Body of pancreas (tissue), 4 donors: ENCODE results near the gene LY6G5C. TPM values are rescaled to one million over a fixed set of nuclear protein-coding genes. Genes with fewer than 3 reads are reported as not detected.

ENCODE experiments used
- ATAC-seq: fragments of 150-250 bp; one replicate; pipeline ENCODE4 v1.9.1; 2016
- DNase-seq, 4 donors: peaks; one replicate each; pipeline ENCODE4 v3.0.0-alpha.2; 2019
- H3K27ac ChIP-seq, 4 donors: fragments of 200-600 bp; sonication (generic); 1 replicate in 3 of 4; 2 replicates in 1 of 4; pipeline versions ENCODE4 v1.5.1 to v1.6.1; 2016 to 2019; ENCODE audit warnings: mild to moderate bottlenecking in 1 of 4, mixed read lengths in 1 of 4, moderate library complexity in 1 of 4
- H3K27me3 ChIP-seq, 2 donors: fragments of 200-600 bp; sonication (generic); one replicate each; pipeline ENCODE4 v1.6.0; 2016; ENCODE audit warnings: mild to moderate bottlenecking in 1 of 2
- H3K36me3 ChIP-seq, 2 donors: fragments of 200-600 bp; sonication (generic); replicated peaks in 1 of 2; 2 replicates each; pipeline ENCODE4 v1.5.1; 2016; ENCODE audit warnings: low read depth in 2 of 2; ENCODE audit not compliant: insufficient read depth in 1 of 2
- H3K4me1 ChIP-seq: fragments of 200-600 bp; sonication (generic); one replicate; pipeline ENCODE4 v1.6.0; 2016
- H3K4me3 ChIP-seq, 2 donors: fragments of 200-600 bp; sonication (generic); 1 replicate in 1 of 2; 2 replicates in 1 of 2; pipeline ENCODE4 v1.5.1; 2016 to 2019
- H3K9me3 ChIP-seq, 3 donors: fragments of 200-600 bp; sonication (generic); 1 replicate in 2 of 3; 2 replicates in 1 of 3; pipeline ENCODE4 v1.5.1; 2016
- CTCF ChIP-seq, 7 experiments: fragments of 450-650 bp in 4 of 7; fragments of 200-600 bp in 3 of 7; sonication (generic) in 3 of 7; IDR thresholded peaks; one replicate each; pipeline ENCODE4 v1.5.1; 2016 to 2019; ENCODE audit warnings: antibody characterized with exemption in 7 of 7
- POLR2A ChIP-seq, 3 donors: fragments of 450-650 bp; IDR thresholded peaks; one replicate each; pipeline ENCODE4 v1.6.1; 2016; ENCODE audit warnings: antibody characterized with exemption in 3 of 3, mild to moderate bottlenecking in 2 of 3
- WGBS, 2 donors: methylation state at CpG; one replicate each; pipeline ENCODE4 v1.1.5; 2017; 5-methylcytosine and 5-hydroxymethylcytosine counted together
- intact Hi-C: fragments of 100-400 bp; cut with DNase I; formaldehyde crosslinking; loops from one replicate; pipeline ENCODE4 v1.15.1; 2023
- total RNA-seq, 2 donors: library from RNA; depleted of rRNA; stranded (reverse); fragments of >200 nt; gene quantifications; one replicate each; pipeline ENCODE4 v1.1.0, GENCODE V29; 2016

Gene LY6G5C
- total RNA-seq, 2 donors from 2014 or later = 4.4 TPM; not detected in 1

GRCh38 chr6:31723245-31723979 is 42.5 kb upstream of the LY6G5C start, which contains the start of gene MPIG6B:
Gene MPIG6B, plus strand, starts transcription at chr6:31723373. Its CDS starts 11 bp downstream, at chr6:31723384.
- no peak for ATAC-seq
- intact Hi-C loops = no loop called here
- no peak for TF ChIP-seq CTCF (IDR thresholded peaks at IDR 0.05)
- no peak for TF ChIP-seq POLR2A (IDR thresholded peaks at IDR 0.05)
- Histone ChIP-seq H3K36me3 (no peaks in the 10 kb centered on the region), H3K9me3 (no peaks in the 10 kb centered on the region), H3K27me3 (no peaks in the 10 kb centered on the region), H3K27ac (no peak within 1 kb of the TSS), H3K4me3 (no peak within 1 kb of the TSS), H3K4me1 (peaks cover 11% of the 10 kb centered on the region)
- WGBS, 2 donors = 71 to 76% methylated on average over 30 to 46 of the region's 46 CpGs
- DNase-seq = no peak

GRCh38 chr6:31722173-31722572 is 41.3 kb upstream of the LY6G5C start:
- 82% methylated on average over 3 of the region's 3 CpGs; no CpG with 5 or more reads in 1 of the 2 donors for WGBS, 2 donors
- no peak for DNase-seq

GRCh38 chr6:31721351-31722020 is 40.6 kb upstream of the LY6G5C start, which contains the start of gene LY6G6C:
Gene LY6G6C, minus strand, starts transcription at chr6:31721746. Its CDS starts 67 bp downstream, at chr6:31721679.
- intact Hi-C loops = no loop called here

More at GRCh38 chr6:31722173-31722572, 41.3 kb upstream of the LY6G5C start:
- Histone ChIP-seq H3K9me3 (no peaks in the 10 kb centered on the region), H3K27me3 (no peaks in the 10 kb centered on the region), H3K27ac (no peak overlapping the region), H3K36me3 (no peaks in the 10 kb centered on the region), H3K4me1 (peaks cover 11% of the 10 kb centered on the region), H3K4me3 (no peak overlapping the region)
- intact Hi-C loops = no loop called here
- TF ChIP-seq CTCF (IDR thresholded peaks at IDR 0.05) (no peak), POLR2A (IDR thresholded peaks at IDR 0.05) (no peak)
- no peak for ATAC-seq

GRCh38 chr6:31720196-31720770 is 39.4 kb upstream of the LY6G5C start:
- DNase-seq (no peak), ATAC-seq (no peak)
- intact Hi-C loops = no loop called here
- H3K4me1 ChIP-seq = peaks cover 11% of the 10 kb centered on the region
- H3K27me3 ChIP-seq = no peaks in the 10 kb centered on the region
- TF ChIP-seq CTCF (IDR thresholded peaks at IDR 0.05) (no peak), POLR2A (IDR thresholded peaks at IDR 0.05) (no peak)
- 65 to 72% methylated on average over 5 of the region's 5 CpGs for WGBS, 2 donors
- no peak overlapping the region for H3K27ac ChIP-seq
- H3K4me3 ChIP-seq = no peak overlapping the region
- no peaks in the 10 kb centered on the region for H3K36me3 ChIP-seq
- no peaks in the 10 kb centered on the region for H3K9me3 ChIP-seq

More at GRCh38 chr6:31721351-31722020, 40.6 kb upstream of the LY6G5C start, which contains the start of gene LY6G6C:
- no peaks in the 10 kb centered on the region for H3K9me3 ChIP-seq
- DNase-seq (no peak), ATAC-seq (no peak)
- H3K27me3 ChIP-seq = no peaks in the 10 kb centered on the region
- no peak within 1 kb of the TSS for H3K4me3 ChIP-seq
- WGBS, 2 donors = 72 to 90% methylated on average over 4 of the region's 4 CpGs
- H3K27ac ChIP-seq = no peak within 1 kb of the TSS
- H3K36me3 ChIP-seq = no peaks in the 10 kb centered on the region
- TF ChIP-seq CTCF (IDR thresholded peaks at IDR 0.05) (no peak), POLR2A (IDR thresholded peaks at IDR 0.05) (no peak)
- H3K4me1 ChIP-seq = peaks cover 11% of the 10 kb centered on the region
